ENCODE measurements around the gene TMEM63B. TPM values are rescaled to one million over a fixed set of nuclear protein-coding genes. Genes with fewer than 3 reads are reported as not detected.

The TMEM63B gene
- total and polyA plus RNA-seq, 2 of the 8 experiments (the other 6 are each of a cell fraction or from before 2014, with no cell fraction given), result 61.1 to 96.8 TPM

- Histone ChIP-seq H3K56ac (replicated peaks; ENCODE audit: insufficient read length, low read depth, low read length) (no peak overlapping the region), H3K4me2 (ENCODE audit: insufficient read depth in 1 of 2, low read depth in 2 of 2, low read length in 2 of 2) (no peak overlapping the region), H4K91ac (replicated peaks; ENCODE audit: insufficient read length, low read length) (no peak overlapping the region), H3K36me3 (ENCODE audit: control insufficient read depth in 2 of 4, insufficient read depth in 4 of 4, low read length in 3 of 4) (peaks cover 0 to 5% (median 3%) of the 10 kb centered on the region in 4 experiments; a peak in 4 of 8 replicates), H2BK15ac (ENCODE audit: low read length) (peak overlapping the region; percentile 72; the same call in 1 of the 2 replicates), H2BK5ac (ENCODE audit: low read depth, low read length) (no peak overlapping the region), H3K27ac (ENCODE audit: low read depth, low read length) (no peak overlapping the region), H2BK120ac (replicated peaks; ENCODE audit: low read depth, low read length) (no peak overlapping the region), H3K4me3 (ENCODE audit: extremely low read depth in 1 of 4, insufficient read depth in 2 of 4, low read depth in 3 of 4, low read length in 4 of 4) (no peak overlapping the region), H3K27me3 (replicated peaks in 1 of 4; ENCODE audit: control insufficient read depth in 3 of 4, extremely low read depth in 1 of 4, insufficient read depth in 3 of 4, low read length in 3 of 4) (no peaks in the 10 kb centered on the region), H2BK12ac (ENCODE audit: low read depth, low read length) (no peak overlapping the region), H3K9ac (replicated peaks in 1 of 4; ENCODE audit: extremely low read depth in 1 of 4, low read depth in 3 of 4, low read length in 3 of 4) (no peak overlapping the region), H3K9me3 (ENCODE audit: insufficient read depth in 2 of 2, low read depth in 1 of 2, low read length in 1 of 2) (no peaks in the 10 kb centered on the region), H3K79me1 (ENCODE audit: low read depth, low read length) (peaks cover 7% of the 10 kb centered on the region), H3K23me2 (ENCODE audit: low read depth, low read length) (peaks cover 5% of the 10 kb centered on the region; the same call in 1 of the 2 replicates), H3K18ac (ENCODE audit: extremely low read depth, low read length) (no peak overlapping the region), H2AFZ (ENCODE audit: low read length) (no peak overlapping the region), H2AK5ac (ENCODE audit: low read depth, low read length) (no peak overlapping the region), H2BK20ac (ENCODE audit: low read length) (0 out of 2 replicates have a peak overlapping the region, but pooled peaks have one; percentile 3), H4K20me1 (replicated peaks in 1 of 2; ENCODE audit: control insufficient read depth in 1 of 2, insufficient read depth in 2 of 2, low read length in 2 of 2) (peaks cover 10 to 18% of the 10 kb centered on the region in 2 experiments), H3K4ac (replicated peaks; ENCODE audit: insufficient read length, low read depth, low read length) (no peak overlapping the region), H3K79me2 (ENCODE audit: control insufficient read depth in 1 of 2, insufficient read depth in 2 of 2, low read length in 2 of 2) (peaks cover 0 to 16% of the 10 kb centered on the region in 2 experiments; a peak in 3 of 4 replicates), H4K8ac (ENCODE audit: extremely low read depth, insufficient read depth, low read length) (no peak overlapping the region), H3K4me1 (replicated peaks in 1 of 4; ENCODE audit: control insufficient read depth in 3 of 4, insufficient read depth in 4 of 4, low read length in 3 of 4) (peaks cover 8 to 19% (median 15%) of the 10 kb centered on the region in 4 experiments), H4K5ac (ENCODE audit: insufficient read length, low read depth, low read length) (no peak overlapping the region), H3K23ac (ENCODE audit: insufficient read length) (no peak overlapping the region), H3K14ac (ENCODE audit: insufficient read length) (no peak overlapping the region)
- TF ChIP-seq MAFK (IDR thresholded peaks at IDR 0.05; ENCODE audit: low read depth, low read length), result no peak
- TF ChIP-seq, protein P1, sequence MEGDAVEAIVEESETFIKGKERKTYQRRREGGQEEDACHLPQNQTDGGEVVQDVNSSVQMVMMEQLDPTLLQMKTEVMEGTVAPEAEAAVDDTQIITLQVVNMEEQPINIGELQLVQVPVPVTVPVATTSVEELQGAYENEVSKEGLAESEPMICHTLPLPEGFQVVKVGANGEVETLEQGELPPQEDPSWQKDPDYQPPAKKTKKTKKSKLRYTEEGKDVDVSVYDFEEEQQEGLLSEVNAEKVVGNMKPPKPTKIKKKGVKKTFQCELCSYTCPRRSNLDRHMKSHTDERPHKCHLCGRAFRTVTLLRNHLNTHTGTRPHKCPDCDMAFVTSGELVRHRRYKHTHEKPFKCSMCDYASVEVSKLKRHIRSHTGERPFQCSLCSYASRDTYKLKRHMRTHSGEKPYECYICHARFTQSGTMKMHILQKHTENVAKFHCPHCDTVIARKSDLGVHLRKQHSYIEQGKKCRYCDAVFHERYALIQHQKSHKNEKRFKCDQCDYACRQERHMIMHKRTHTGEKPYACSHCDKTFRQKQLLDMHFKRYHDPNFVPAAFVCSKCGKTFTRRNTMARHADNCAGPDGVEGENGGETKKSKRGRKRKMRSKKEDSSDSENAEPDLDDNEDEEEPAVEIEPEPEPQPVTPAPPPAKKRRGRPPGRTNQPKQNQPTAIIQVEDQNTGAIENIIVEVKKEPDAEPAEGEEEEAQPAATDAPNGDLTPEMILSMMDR (IDR thresholded peaks at IDR 0.05; ENCODE audit: control extremely low read depth in 1 of 3, insufficient read depth in 1 of 3, low read depth in 1 of 3, low read length in 3 of 3), result no peak
- no peak for TF ChIP-seq BACH1 (IDR thresholded peaks at IDR 0.05; ENCODE audit: low read length)
- no peak for TF ChIP-seq SAP30 (IDR thresholded peaks at IDR 0.05; ENCODE audit: insufficient read depth, insufficient replicate concordance, low read length)
- no peak for TF ChIP-seq ATF3 (IDR thresholded peaks at IDR 0.05; ENCODE audit: insufficient read depth, low read depth, low read length)
- WGBS, 2 experiments (ENCODE audit: extremely low coverage in 1 of 2, insufficient coverage in 1 of 2, insufficient read length in 1 of 2, insufficient replicate concordance in 2 of 2, low coverage in 1 of 2, low lambda C conversion rate in 2 of 2, missing lambda C conversion rate in 1 of 2), result 86% methylated on average over 4 of the region's 4 CpGs; no CpG with 5 or more reads in 1 of the 2 experiments
- DNase-seq (ENCODE audit: low read depth in 1 of 2, low spot score in 2 of 2), result no peak
- POLR2A ChIA-PET (ENCODE audit: partially characterized antibody), result interaction anchor here (0.8 to 2.0 kb wide), 9 partner anchors 10 to 180 kb away, joined by 3 to 6 read pairs (median 5); partner anchors contain the start of gene AARS2
- CTCF ChIA-PET (ENCODE audit: partially characterized antibody), result interaction anchor here (0.8 to 11.1 kb wide), 14 partner anchors 10 to 173 kb away, joined by 3 to 128 read pairs (median 6); partner anchors contain the start of gene SLC29A1
- FAIRE-seq, result no peak
Measured at GRCh38 chr6:44132476-44132875, 5.1 kb downstream of the TMEM63B start.

All from H1 (cell line).